ENCODE results near the gene C1QTNF12. TPM values are rescaled to one million over a fixed set of nuclear protein-coding genes. Genes with fewer than 3 reads are reported as not detected.

Gene C1QTNF12
- total RNA-seq, 2 donors from 2014 or later, result 5.2 to 5.6 TPM

DNA sequence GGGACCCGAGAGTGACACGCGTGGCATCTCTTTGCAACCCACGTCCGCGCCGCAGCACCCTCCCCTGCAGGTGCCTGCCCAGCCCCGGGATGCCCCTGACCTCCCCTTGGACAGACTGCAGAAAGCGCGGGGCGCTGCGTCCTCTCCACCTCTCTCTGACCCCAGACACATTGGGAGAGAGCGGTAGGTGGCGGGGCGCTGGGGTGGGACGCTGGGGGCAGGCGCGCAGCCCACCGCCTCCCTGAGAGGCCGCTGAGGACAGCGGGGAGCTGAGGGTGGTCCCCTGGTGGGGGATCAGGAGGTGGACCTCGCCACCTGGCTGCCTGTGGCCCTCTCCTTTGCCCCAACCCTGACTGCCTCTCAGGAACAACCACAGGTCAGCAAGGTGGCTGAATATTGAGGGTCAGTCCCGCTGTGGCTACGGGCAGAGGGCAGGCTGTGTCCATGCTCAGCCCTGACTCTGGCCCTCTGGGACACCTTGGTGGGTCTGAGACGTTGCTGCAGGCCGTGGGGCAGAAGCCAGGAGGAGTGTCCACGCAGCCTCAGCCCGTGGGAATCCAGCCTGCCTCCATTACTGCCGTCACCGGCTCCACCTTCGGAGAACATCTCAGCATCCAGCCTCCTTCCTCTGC is 27.9 kb upstream of the C1QTNF12 start:
- Mint-ChIP-seq H3K4me3 (peak overlapping the region; percentile 59), H3K27me3 (no peaks in the 10 kb centered on the region), H3K9me3 (no peaks in the 10 kb centered on the region), H3K4me1 (ENCODE audit: low read depth in 2 of 2) (peaks cover 28 to 31% of the 10 kb centered on the region in 2 donors), H3K36me3 (no peaks in the 10 kb centered on the region), H3K27ac (no peak overlapping the region)
- ATAC-seq (no peak), DNase-seq (ENCODE audit: low spot score) (no peak)

DNA sequence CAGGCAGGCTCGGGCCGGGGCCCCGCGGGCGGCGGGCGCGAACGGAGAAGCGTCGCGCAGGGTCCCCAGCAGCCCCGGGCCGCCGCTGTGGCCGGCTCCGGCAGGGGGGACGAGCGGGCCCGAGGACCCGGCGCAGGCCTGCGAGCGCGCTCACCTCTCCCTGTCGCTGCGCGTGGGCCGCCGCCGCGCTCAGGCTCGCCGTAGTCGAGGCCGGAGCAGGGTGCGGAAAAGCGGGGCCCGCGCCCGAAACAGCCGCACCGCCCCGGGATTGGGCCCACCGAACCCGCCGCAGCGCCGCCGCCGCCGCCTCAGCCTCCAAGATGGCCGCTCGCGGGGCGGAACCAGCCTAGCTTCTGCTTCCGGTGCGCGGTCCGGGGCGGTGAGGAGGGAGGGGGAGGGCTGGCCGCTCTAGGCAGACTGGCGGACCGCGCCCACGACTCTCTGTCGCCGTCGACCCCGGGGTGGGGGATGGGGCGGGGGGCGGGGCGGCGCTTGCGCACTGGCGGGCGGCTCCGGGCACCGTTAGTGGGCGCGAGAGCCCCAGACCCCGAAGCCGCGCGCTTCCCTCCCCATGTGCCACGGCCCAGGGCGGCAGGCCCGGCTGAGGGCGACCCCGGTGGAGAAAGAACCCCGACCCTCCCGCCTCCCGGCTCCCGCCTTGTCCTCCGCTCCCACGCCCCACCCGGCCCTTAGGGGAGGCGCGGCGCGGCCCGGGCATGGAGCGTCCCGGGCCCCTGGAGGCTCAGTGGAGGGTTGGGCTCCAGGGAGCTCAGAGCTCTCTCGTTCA is 27.2 kb upstream of the C1QTNF12 start, which contains the start of gene UBE2J2:
Gene UBE2J2, minus strand, starts transcription at position 343 of the 787 bp plus-strand sequence. CDS start 5,862 bp downstream, outside the sequence.
- H3K27me3 Mint-ChIP-seq, result no peaks in the 10 kb centered on the region
- peaks cover 28 to 31% of the 10 kb centered on the region in 2 donors for H3K4me1 Mint-ChIP-seq (ENCODE audit: low read depth in 2 of 2)
- peak within 1 kb of the TSS; percentile 86 for H3K4me3 Mint-ChIP-seq
- H3K27ac Mint-ChIP-seq, result peak within 1 kb of the TSS; percentile 26 to 61
- no peaks in the 10 kb centered on the region for H3K9me3 Mint-ChIP-seq
- ATAC-seq (peak; percentile 97 to 99), DNase-seq (ENCODE audit: low spot score) (peak; percentile 94)
- no peaks in the 10 kb centered on the region for H3K36me3 Mint-ChIP-seq

DNA sequence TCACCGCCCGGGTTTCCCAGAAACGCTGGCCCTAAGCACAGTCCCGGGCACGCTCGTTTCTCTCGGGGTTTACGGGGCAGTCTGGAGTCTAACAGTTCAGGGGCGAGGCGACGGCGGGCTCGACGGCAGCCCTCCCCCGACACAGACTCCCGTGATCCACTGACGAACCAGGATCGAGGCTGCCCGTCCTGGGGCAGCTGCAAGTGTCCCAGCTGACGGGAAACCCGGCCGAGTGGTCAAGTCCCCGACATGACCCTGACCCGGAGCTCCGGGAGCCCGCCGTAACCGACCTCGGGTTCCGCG is 26.6 kb upstream of the C1QTNF12 start:
- H3K4me3 Mint-ChIP-seq, result peak overlapping the region; percentile 86
- peaks cover 28 to 31% of the 10 kb centered on the region in 2 donors for H3K4me1 Mint-ChIP-seq (ENCODE audit: low read depth in 2 of 2)

DNA sequence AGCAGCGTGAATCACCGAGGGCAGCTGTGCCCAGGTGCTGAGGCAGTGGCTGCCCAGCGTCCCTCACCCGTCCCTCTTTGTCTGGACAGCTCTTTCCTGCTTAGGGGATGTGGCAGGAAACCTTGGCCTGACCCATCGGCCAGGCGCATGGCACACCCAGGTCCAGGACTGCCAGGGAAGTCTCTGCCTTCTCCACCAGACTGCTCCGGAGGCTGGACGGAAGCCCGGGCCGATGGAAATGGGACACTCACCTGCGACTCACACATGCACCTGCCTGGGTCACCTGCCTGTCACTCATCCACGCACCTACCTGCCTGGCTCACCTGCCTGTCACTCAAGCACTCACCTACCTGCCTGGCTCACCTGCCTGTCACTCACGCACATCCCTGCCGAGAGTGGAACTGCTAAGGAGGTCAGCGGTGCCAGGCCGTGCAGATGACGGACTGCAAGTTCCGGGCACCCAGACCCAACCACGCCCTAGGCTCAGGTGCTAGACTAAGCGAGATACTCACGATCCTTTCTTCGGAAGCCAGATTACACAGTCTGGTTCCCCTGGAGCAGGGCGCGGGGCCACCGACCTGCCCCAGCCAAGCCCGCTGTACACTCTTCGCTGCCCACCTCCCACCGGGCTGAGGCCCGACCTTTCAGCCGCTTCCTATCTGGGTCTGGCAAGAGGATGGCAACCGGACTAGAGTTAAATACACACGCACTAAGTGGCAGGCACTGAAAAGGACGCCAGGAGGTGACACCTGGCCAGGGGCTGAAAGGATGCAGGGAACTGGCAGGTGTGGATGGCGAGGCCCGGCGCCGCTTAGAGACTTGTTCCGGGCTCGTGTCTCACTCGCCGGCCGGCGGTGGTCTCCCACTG is 26.1 kb upstream of the C1QTNF12 start:
- DNase-seq (ENCODE audit: low spot score), result no peak
- Mint-ChIP-seq H3K27ac (peak overlapping the region; percentile 26 to 61), H3K9me3 (no peaks in the 10 kb centered on the region), H3K27me3 (no peaks in the 10 kb centered on the region), H3K36me3 (no peaks in the 10 kb centered on the region), H3K4me1 (ENCODE audit: low read depth in 2 of 2) (peaks cover 28 to 31% of the 10 kb centered on the region in 2 donors), H3K4me3 (peak overlapping the region; percentile 86)
- no peak for ATAC-seq

More for the DNA sequence above, 26.6 kb upstream of the C1QTNF12 start:
- no peaks in the 10 kb centered on the region for H3K27me3 Mint-ChIP-seq
- ATAC-seq (no peak), DNase-seq (ENCODE audit: low spot score) (no peak)
- no peaks in the 10 kb centered on the region for H3K9me3 Mint-ChIP-seq
- peak overlapping the region; percentile 26 to 61 for H3K27ac Mint-ChIP-seq
- H3K36me3 Mint-ChIP-seq, result no peaks in the 10 kb centered on the region

DNA sequence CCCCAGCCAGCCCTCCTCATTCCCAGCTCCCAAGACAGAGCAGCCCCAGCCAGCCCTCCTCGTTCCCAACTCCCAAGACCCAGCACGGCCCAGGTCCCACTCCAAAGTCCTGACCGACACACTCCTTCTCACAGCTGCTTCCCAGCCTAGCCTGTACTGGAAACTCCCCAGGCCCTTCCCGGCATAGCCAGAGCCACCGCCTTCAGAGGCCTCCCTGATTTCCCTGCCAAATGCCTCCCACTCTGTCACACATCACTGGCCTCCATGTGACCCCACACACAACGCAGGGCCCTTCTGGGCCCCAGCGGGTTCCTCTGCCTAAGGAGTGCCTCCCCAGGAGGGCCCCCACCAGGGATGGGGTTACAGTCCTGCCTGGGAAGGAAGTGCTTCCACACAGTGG is 24.3 kb upstream of the C1QTNF12 start:
- H3K9me3 Mint-ChIP-seq, result no peaks in the 10 kb centered on the region
- DNase-seq (ENCODE audit: low spot score), result no peak
- no peaks in the 10 kb centered on the region for H3K36me3 Mint-ChIP-seq
- H3K27ac Mint-ChIP-seq, result peak overlapping the region; percentile 2 to 26
- no peak for ATAC-seq
- H3K4me3 Mint-ChIP-seq, result peak overlapping the region; percentile 86
- H3K27me3 Mint-ChIP-seq, result no peaks in the 10 kb centered on the region
- peaks cover 30 to 31% of the 10 kb centered on the region in 2 donors for H3K4me1 Mint-ChIP-seq (ENCODE audit: low read depth in 2 of 2)

DNA sequence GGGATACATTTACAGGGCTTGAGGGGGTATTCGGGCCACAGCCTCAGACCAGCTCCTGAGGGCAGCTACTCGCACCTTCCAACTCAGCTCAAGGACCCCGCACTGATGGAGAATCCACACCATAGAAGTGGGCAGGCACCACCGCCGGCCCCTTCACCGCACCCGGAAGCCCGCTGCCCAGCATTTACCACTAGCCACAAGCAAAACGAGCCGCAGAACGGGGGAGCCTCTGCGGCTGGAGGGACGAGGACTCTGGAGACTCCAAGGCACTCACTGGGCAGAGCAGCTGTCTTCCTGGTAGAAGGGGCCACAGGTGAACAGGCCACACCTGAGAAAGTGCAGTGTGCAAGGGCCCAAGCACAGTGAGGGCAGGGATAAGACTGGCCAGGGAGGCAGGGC is 21.8 kb upstream of the C1QTNF12 start:
- no peak overlapping the region for H3K4me3 Mint-ChIP-seq
- DNase-seq (ENCODE audit: low spot score), result no peak
- no peaks in the 10 kb centered on the region for H3K27me3 Mint-ChIP-seq
- H3K9me3 Mint-ChIP-seq, result no peaks in the 10 kb centered on the region
- ATAC-seq, result no peak
- H3K4me1 Mint-ChIP-seq (ENCODE audit: low read depth in 2 of 2), result peaks cover 30 to 31% of the 10 kb centered on the region in 2 donors
- H3K27ac Mint-ChIP-seq, result no peak overlapping the region
- H3K36me3 Mint-ChIP-seq, result no peaks in the 10 kb centered on the region

DNA sequence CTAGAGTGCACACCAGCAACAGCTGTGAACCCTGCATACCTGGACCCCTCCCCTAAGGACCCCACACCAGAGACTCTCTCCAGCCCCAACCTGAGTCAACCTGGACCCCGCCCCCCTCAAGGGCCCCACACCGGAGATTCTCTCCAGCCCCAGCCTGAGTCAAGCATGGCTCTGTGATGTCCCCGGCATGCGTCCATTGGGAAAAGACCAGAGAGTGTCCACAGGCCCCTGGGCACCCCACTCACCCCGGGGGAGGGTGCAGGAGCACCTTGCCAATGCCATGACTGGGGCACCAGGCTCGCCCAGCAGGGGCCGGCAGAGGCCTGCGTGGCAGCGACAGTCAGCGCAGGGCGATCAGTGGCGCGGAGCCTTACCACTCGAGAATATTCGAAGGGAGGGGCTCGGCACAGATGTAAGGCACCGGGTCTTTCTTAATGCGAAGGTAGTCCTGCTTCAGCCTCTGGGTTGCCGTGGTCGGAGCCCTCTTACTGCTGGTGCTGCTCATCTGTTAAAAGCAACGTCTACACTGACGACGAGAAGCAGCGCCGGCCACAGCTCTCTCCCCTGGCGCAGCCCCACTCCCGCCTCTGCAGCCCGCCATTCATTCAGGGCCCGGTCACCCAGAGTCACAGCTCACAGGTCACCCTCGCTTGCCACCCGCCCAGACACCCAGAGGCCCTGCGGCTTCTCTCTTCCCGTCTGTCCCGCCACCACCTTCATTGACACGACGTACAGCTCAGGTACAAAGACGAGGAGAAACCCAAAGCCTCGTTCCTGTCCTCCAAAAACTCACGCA is 21.2 kb upstream of the C1QTNF12 start:
- no peak for DNase-seq (ENCODE audit: low spot score)
- Mint-ChIP-seq H3K36me3 (no peaks in the 10 kb centered on the region), H3K27ac (no peak overlapping the region), H3K27me3 (no peaks in the 10 kb centered on the region), H3K4me1 (ENCODE audit: low read depth in 2 of 2) (peaks cover 28 to 32% of the 10 kb centered on the region in 2 donors), H3K9me3 (no peaks in the 10 kb centered on the region), H3K4me3 (no peak overlapping the region)
- ATAC-seq, result peak in 1 of 2 donors; percentile 36

DNA sequence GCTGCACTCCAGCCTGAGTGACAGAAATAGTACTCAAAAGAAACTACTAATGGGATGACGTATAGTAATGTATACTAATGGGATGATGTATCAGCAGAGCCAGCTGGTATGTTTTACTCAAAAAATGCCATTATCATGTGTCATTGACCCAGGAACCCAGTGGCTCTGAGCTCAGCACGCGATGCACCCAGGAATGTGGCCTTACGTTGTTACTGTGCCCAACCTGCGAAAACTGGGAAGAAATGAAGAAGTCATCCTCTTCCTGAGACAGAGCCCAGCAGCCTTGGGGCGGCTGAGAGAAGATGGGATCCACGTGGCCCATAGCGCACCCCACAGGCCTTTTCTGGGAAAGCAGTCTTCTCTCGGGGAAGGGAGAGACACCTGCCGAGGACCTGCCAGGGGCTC is 18.3 kb upstream of the C1QTNF12 start:
- no peaks in the 10 kb centered on the region for H3K27me3 Mint-ChIP-seq
- ATAC-seq (peak in 1 of 2 donors; percentile 15), DNase-seq (ENCODE audit: low spot score) (no peak)
- no peak overlapping the region for H3K4me3 Mint-ChIP-seq
- H3K4me1 Mint-ChIP-seq (ENCODE audit: low read depth in 2 of 2), result peaks cover 11 to 18% of the 10 kb centered on the region in 2 donors
- H3K36me3 Mint-ChIP-seq, result peaks cover 6% of the 10 kb centered on the region
- H3K27ac Mint-ChIP-seq, result no peak overlapping the region
- H3K9me3 Mint-ChIP-seq, result no peaks in the 10 kb centered on the region

DNA sequence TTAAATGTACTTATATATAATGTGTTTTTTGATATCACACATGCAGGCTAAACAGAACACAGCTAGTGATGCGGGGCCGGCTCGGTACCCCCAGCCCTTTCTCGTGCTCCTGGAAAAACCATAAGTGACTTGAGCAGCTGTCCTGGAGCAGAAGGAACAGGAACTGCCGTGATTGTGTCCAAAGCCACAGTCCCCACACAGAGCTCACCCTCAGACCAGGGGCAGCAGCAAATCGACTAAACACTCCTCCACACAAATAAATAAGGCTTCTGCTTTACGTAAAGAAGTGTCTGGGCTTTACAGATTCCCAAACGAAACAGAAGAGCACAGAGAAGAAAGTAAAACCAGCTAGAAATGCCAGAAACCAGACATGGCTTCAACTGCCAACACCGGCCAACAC is 17.5 kb upstream of the C1QTNF12 start:
- H3K4me1 Mint-ChIP-seq (ENCODE audit: low read depth in 2 of 2), result peaks cover 13 to 21% of the 10 kb centered on the region in 2 donors
- no peak overlapping the region for H3K4me3 Mint-ChIP-seq
- no peaks in the 10 kb centered on the region for H3K27me3 Mint-ChIP-seq
- no peak for ATAC-seq
- peaks cover 6% of the 10 kb centered on the region for H3K36me3 Mint-ChIP-seq
- H3K27ac Mint-ChIP-seq, result no peak overlapping the region
- H3K9me3 Mint-ChIP-seq, result no peaks in the 10 kb centered on the region
- DNase-seq (ENCODE audit: low spot score), result no peak

DNA sequence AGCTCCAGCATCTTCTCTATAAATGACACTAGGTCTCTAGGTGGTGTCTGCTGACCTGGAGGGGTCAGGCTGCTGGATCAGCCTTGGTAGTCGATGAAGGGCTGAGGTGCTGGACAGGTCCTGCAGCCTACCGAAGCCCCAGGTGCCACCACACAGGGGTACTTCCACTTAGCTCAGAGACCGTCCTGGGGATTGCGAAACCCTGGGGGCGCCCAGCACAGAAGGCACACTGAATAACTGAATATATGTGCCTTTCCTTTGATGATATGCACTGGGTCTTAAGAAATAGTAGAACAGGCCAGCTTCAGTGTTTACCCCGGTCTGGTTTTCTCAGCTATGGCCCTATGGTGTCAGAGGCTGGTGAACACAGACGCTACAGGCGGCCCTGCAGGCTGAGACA is 16.2 kb upstream of the C1QTNF12 start:
- ATAC-seq, result no peak
- Mint-ChIP-seq H3K27ac (no peak overlapping the region), H3K4me1 (ENCODE audit: low read depth in 2 of 2) (peaks cover 13 to 24% of the 10 kb centered on the region in 2 donors), H3K27me3 (no peaks in the 10 kb centered on the region), H3K36me3 (peaks cover 6% of the 10 kb centered on the region), H3K4me3 (no peak overlapping the region), H3K9me3 (no peaks in the 10 kb centered on the region)
- no peak for DNase-seq (ENCODE audit: low spot score)

DNA sequence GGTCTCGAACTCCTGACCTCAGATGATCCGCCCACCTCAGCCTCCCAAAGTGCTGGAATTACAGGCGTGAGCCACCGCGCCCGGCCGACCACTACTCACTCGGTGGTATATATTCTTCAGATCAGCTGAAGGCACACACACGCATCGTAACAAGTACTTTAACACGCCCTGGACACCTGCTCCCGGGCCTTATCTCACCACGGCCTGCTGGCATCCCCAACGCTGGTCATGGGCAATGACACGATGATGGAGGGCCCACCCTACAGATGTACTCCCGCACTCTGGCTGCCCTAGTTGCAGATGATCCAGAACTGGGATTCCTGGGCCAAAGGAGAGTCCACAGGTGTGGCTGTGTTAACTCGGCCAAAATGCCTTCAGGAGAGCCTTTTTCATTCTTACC is 15.5 kb upstream of the C1QTNF12 start:
- DNase-seq (ENCODE audit: low spot score), result no peak
- Mint-ChIP-seq H3K27ac (no peak overlapping the region), H3K36me3 (peaks cover 6% of the 10 kb centered on the region), H3K4me3 (no peak overlapping the region), H3K4me1 (ENCODE audit: low read depth in 2 of 2) (peaks cover 13 to 24% of the 10 kb centered on the region in 2 donors), H3K9me3 (no peaks in the 10 kb centered on the region), H3K27me3 (no peaks in the 10 kb centered on the region)
- ATAC-seq, result no peak

DNA sequence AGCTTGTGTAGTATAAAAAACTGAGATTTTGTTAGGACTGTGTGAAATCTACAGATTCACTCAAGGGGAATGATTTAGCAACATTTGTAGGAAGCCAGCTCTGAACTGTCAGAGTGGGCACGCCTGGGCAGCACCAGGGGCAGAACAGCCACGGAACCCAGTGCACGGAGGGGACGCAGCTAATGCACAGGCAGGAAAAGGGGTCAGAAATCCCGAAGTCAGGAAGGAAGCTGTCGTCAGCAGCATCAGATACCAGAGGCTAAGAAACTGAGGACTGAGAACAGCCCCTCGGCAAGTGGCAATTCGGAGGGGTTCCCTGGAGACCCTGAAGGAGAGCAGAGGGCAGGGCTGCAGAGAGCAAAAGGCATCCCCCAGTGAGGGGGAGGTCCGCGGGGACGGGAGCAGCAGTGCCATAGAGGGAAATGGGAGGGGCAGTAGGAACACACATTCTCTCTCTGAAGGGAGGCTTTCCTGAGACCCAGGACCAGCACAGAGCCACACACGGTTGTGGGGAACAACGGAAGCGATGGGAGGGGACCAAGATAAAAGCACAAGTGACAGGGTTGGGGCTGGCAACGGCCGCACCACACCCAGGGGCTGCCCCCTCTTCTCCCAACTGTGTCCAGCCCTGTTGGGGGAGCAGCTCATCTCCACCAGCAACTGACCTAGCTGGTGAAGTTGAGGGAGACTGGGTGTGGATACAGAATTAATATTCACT is 14.5 kb upstream of the C1QTNF12 start:
- H3K27me3 Mint-ChIP-seq, result no peaks in the 10 kb centered on the region
- H3K9me3 Mint-ChIP-seq, result no peaks in the 10 kb centered on the region
- no peak for DNase-seq (ENCODE audit: low spot score)
- no peak overlapping the region for H3K27ac Mint-ChIP-seq
- ATAC-seq, result no peak
- H3K4me1 Mint-ChIP-seq (ENCODE audit: low read depth in 2 of 2), result peaks cover 13 to 24% of the 10 kb centered on the region in 2 donors
- H3K36me3 Mint-ChIP-seq, result peaks cover 6% of the 10 kb centered on the region
- H3K4me3 Mint-ChIP-seq, result no peak overlapping the region
